Stimulated activated CD8-positive, alpha-beta memory T cell treated with anti-CD3 and anti-CD28 coated beads, Interleukin-12 subunit alpha, Interleukin-12 subunit beta, amount 100 ng/mL, for 4 hours (primary cell): ENCODE data around the gene SLC26A3.
"Not testable (repeated sequence)": the region's sequence is repeated elsewhere in the genome, so short reads cannot be mapped to it uniquely, and the experiment has no call there.

ENCODE experiments used
- DNase-seq: peaks from one replicate; pipeline ENCODE4 v3.0.0-alpha.2; 2020; ENCODE audit warnings: low read depth

The SLC26A3 gene

GRCh38 chr7:107803009-107803610 lies at the start of gene SLC26A3:
TSS of gene SLC26A3 (minus strand) at chr7:107803223. CDS start at chr7:107794509, 8,714 bp downstream.
- no peak for DNase-seq

DNA sequence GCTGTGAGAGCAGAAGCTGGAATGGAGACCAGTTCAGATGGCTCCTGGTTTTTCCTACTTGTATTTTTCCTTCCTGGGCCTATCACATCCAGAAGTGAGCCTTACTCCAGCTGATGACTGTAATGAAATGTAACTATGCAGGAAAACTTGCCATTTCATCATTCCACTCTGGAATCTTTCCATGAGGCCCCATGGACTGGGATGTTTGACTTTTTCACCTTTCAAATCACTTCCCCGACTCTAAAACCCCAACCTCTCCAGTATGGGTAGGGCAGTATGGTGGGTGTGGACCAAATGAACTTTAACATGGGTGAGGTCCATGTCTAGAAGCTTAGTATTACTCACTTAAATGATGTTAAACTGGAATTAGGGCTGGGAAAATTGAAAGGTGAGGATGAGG lies 47.6 kb upstream of the SLC26A3 start:
- DNase-seq, result no peak

- no peak for DNase-seq
These were observed 47.2 kb upstream of the SLC26A3 start for GRCh38 chr7:107850216-107850615.

- not testable (repeated sequence) for DNase-seq
These were observed 45.2 kb upstream of the SLC26A3 start for GRCh38 chr7:107848211-107848610.

GRCh38 chr7:107847836-107848175 lies 44.8 kb upstream of the SLC26A3 start:
- DNase-seq, result not testable (repeated sequence)

DNA sequence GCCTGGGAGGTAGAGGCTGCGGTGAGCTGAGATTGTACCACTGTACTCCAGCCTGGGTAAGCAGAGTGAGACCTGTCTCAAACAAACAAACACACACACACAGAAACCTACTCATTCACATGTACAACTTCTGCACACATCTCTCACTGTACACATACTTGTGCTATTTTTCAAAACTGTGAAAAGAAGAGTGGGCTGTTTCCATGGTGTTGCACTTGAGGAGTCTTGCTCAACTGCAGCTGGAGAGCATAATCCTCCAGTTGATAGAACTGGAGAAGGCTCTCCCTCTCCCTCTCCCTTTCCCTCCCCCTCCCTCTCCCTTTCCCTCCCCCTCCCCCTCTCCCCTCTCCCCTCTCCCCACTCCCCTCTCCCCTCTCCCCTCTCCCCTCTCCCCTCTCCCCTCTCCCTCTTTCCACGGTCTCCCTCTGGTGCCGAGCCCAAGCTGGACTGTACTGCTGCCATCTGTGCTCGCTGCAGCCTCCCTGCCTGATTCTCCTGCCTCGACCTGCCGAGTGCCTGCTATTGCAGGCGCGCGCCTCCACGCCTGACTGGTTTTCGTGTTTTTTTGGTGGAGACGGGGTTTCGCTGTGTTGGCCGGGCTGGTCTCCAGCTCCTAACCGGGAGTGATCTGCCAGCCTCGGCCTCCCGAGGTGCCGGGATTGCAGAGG lies 44.3 kb upstream of the SLC26A3 start:
- no peak for DNase-seq

DNA sequence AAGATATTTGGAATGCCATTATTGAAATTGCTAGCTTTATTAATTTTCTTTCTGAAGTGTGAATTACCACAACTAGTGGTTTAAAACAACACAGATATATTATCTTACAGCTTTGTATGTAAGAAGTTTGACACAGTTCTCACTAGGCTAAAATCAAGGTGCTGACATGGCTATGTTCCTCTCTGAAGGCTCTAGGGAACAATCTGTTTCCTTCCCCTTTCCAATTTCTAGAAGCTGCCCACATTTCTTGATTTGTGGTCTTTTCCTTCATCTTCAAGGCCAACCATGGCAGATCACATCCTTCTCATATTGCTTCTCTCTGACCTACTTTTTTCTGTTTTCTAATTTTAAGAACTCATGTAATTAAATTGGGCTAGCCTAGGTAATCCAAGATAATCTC lies 43.3 kb upstream of the SLC26A3 start:
- DNase-seq, result no peak

- DNase-seq, result no peak
These were observed 40.2 kb upstream of the SLC26A3 start for GRCh38 chr7:107843184-107843583.

GRCh38 chr7:107842213-107842612 lies 39.2 kb upstream of the SLC26A3 start:
- DNase-seq, result no peak

- no peak for DNase-seq
These were observed 36.0 kb upstream of the SLC26A3 start for GRCh38 chr7:107838816-107839565.

DNA sequence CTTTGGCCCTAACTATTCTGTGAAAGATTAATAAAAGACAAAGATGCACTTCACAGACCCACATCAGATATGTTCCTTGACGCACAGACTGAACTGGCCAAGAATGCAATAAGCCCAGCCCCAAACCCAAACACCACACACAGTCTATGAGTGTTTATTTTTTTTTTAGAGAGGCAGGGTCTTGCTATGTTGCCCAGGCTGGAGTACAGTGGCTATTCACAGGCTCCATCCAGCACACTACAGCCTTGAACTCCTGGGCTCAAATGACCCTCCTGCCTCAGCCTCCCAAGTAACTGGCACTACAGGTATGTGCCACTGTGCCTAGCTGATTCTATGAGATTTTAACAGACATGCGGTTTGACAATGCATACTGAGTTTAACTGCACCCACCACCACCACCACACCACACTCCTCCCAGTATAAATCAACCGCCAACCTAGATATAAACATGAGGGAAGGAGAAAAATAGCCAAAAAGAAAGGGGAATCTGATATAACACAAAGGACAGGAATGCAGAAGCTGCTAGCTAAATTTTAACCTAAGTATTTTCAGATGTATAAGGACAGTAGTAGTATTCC lies 35.1 kb upstream of the SLC26A3 start:
- no peak for DNase-seq

- DNase-seq, result no peak
These were observed 34.1 kb upstream of the SLC26A3 start for GRCh38 chr7:107837145-107837512.

DNA sequence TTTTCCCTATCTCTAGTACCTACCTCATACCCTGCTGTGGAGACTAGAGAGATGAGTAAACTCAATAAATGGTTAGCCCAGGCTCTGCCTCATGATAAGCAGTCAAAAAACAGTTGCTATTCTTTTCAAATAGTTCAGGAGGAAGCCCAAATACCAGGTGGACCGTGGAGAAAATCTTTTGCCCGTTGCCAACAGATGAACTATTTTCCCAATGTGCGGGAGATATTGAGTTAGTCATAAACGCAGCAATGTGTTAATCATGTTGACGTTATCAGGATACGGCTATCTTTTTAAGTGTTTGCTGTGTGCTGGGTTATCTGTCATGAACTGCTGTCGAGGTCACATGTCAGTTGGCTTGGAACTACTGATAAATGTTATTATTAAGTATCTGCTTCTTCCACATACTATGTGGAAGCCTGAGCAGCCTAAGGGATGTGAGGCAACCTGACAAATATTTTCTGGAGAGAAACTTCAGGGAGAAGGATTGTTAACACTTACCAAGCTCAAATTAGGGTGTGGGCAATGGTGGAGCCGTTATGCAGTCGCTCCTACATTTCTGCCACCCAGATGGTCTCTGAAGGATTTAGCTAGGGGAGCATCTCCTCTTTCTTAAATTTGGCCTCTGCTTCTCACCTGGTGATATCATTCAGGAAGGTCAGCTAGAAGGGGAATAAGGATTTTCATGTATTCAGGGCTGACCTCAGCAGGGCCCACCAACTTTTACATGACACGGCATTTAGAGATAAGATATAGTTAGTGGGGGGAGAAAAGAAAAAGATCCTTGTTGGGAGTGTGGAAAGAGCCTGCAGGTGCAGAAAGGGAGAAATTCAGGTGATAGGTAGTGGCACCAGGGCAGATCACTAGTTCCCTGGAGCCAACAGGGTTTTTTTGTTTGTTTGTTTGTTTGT lies 33.5 kb upstream of the SLC26A3 start:
- no peak for DNase-seq

DNA sequence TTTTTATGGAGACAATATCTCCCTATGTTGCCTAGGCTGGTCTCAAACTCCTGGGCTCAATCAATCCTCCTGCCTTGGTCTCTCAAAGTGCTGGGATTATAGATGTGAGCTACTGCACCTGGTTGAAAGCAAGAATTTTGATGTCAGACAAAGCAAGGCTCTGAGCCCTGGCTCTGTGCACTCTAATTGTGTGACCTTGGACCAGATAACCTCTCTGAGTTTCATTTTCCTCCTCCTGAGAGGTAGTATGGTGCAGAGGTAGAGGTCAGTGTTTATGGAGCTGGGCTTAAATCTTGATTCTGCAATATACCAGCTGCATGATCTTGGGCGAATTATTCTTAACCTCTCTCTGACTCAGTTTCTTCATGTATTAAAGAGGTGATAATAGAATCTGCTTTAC lies 31.4 kb upstream of the SLC26A3 start:
- no peak for DNase-seq

- DNase-seq, result no peak
These were observed 30.7 kb upstream of the SLC26A3 start for GRCh38 chr7:107833684-107834106.

DNA sequence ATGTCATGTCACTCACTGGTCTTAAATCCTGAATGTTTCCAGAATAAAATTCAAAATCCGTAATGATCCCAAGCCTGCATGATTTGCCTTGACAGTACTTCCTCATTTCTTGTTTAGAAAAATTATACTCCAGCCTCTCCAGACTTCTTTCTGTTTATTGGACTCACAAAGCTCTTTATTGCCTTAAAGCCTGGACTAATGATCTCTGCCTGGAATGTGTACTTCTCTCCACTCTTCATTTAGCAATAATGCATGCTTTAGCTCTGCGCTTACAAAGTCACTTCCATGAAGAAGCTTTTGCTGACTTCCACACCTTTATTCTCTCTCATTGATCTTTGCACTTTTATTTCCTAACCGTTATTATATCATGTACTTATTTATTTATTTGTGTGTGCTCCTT lies 27.4 kb upstream of the SLC26A3 start:
- DNase-seq, result no peak

GRCh38 chr7:107828540-107828939 lies 25.5 kb upstream of the SLC26A3 start:
- no peak for DNase-seq

DNA sequence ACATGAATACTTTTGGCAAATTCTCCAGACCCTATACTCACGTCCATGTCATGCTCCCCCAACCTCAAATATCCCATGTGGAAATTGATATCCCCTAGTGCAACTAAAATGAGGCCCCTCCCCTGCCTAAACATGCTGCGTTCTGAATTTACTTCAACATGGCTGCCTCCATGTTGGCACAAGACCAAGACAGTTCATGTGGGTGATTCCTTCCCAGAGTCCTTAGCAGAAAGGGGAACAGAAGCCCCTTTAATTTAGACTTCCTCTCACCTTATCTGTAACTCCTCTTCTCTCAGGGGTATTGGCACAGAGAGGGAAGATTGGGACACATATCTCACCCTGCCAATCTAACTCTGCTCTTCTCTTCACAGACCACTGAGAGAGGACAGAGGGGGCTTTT lies 24.5 kb upstream of the SLC26A3 start:
- DNase-seq, result no peak

GRCh38 chr7:107826451-107826850 lies 23.4 kb upstream of the SLC26A3 start:
- DNase-seq, result no peak

- DNase-seq, result no peak
These were observed 21.8 kb upstream of the SLC26A3 start for GRCh38 chr7:107824858-107825257.

DNA sequence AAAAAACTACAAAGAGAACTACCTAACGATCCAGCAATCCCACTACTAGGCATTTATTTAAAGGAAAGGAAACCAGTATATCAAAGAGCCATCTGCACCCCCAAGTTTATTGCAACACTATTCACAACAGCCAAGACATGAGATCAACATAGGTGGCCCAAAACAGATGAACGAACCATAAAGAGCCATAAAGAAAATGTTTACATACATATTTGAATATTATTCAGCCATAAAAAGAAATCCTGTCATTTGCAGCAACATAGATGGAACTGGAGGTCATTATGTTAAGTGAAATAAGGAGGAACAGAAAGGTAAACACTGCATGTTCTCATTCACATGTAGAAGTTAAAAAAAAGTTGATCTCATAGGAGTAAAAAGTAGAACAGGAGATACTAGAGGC lies 15.6 kb upstream of the SLC26A3 start:
- no peak for DNase-seq

DNA sequence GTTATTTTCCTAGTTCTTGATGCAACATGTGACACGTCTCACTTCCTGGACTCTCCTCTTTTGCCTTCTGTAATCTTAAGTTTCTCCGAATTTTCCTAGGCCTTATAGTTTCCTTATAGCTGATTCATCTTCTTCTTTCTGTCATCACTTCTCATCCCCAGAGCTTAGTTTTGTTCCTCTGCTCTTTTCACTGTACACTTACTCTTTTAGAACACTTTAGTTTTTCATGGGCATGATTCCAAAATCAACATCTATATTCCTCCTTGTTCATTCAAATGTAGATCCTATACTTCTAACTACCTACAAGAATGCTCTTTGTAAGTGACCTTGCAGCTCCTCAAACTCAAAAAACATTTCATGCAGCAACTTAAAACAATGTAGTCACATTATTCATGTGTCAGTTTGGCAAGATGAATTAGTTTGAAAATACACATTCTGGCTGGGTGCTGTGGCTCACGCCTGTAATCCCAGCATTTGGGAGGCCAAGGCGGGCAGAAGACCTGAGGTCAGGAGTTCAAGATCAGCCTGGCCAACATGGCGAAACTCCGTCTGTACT lies 13.1 kb upstream of the SLC26A3 start:
- no peak for DNase-seq
